ENCODE results near the gene LILRB3.
"Not testable (repeated sequence)": the region's sequence is repeated elsewhere in the genome, so short reads cannot be mapped to it uniquely, and the experiment has no call there.

The LILRB3 gene

GRCh38 chr19:54222474-54223276 lies at the start of gene LILRB3:
TSS of gene LILRB3 (minus strand) at chr19:54223007. CDS start at chr19:54222976, 31 bp downstream.
- DNase-seq (ENCODE audit: low read depth) = not testable (repeated sequence)

GRCh38 chr19:54272181-54272580 lies 49.4 kb upstream of the LILRB3 start:
- not testable (repeated sequence) for DNase-seq (ENCODE audit: low read depth)

- not testable (repeated sequence) for DNase-seq (ENCODE audit: low read depth)
Measured at GRCh38 chr19:54271587-54271986, 48.8 kb upstream of the LILRB3 start.

- DNase-seq (ENCODE audit: low read depth) = no peak
Measured at GRCh38 chr19:54271106-54271505, 48.3 kb upstream of the LILRB3 start.

- DNase-seq (ENCODE audit: low read depth) = no peak
Measured at GRCh38 chr19:54268936-54269335, 46.1 kb upstream of the LILRB3 start.

DNA sequence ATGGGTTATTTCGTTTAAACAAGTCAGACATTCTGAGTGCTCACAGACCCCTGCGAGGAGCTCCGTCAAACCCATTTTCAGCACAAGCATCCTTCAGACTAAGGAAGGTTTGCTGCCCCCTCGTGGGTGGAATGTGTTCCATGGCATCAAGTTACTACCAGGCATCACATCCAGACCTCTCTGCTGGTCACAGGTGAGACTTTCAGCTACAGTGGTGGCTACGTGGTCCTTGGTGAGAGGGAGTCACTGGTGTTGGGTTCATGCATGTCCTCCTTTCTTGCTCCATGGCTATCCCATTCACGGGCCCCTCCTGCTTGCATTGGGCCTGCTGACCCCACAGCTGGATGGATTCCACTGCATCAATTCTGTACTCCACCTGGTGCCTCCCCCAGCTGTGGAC lies 43.3 kb upstream of the LILRB3 start:
- DNase-seq (ENCODE audit: low read depth) = peak; percentile 61

DNA sequence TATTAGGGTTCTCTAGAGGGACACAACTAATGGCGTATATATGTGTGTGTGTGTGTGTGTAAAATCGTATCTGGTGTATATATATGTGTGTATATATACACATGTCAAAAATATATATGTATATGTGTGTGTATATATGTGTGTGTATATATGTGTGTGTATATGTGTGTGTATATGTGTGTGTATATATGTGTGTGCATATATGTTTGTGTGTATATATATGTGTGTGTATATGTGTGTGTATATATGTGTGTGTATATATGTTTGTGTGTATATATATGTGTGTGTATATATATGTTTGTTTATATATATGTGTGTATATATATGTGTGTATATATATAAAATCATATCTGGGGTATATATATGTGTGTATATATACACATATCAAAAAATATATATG lies 39.7 kb upstream of the LILRB3 start:
- DNase-seq (ENCODE audit: low read depth) = no peak

- DNase-seq (ENCODE audit: low read depth) = no peak
Measured at GRCh38 chr19:54262066-54262465, 39.3 kb upstream of the LILRB3 start.

DNA sequence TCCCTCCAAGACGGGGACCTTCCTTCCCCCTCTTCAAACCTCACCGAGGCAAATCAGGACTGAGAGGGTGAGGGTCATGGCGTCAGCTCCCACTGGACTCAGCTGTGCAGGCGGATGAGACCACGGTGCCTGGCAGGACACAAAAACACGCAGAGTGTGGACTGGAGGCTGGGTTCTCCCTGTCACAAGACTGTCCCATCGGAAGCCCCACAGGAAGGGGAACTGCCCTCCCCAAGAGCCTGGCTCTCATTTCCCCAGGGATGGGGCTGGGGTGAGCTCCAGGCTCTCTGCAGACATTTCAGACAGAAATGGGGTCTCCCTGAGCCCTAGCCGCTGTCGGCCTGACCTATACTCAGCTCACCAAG lies 34.3 kb upstream of the LILRB3 start, which contains the start of gene LILRB5:
TSS of gene LILRB5 (minus strand) at position 158 of the 365 bp plus-strand sequence. CDS start at position 78, 80 bp downstream.
- DNase-seq (ENCODE audit: low read depth) = no peak

GRCh38 chr19:54256250-54257115 lies 33.7 kb upstream of the LILRB3 start:
- DNase-seq (ENCODE audit: low read depth) = no peak

- DNase-seq (ENCODE audit: low read depth) = no peak
Measured at GRCh38 chr19:54255105-54255775, 32.4 kb upstream of the LILRB3 start.

DNA sequence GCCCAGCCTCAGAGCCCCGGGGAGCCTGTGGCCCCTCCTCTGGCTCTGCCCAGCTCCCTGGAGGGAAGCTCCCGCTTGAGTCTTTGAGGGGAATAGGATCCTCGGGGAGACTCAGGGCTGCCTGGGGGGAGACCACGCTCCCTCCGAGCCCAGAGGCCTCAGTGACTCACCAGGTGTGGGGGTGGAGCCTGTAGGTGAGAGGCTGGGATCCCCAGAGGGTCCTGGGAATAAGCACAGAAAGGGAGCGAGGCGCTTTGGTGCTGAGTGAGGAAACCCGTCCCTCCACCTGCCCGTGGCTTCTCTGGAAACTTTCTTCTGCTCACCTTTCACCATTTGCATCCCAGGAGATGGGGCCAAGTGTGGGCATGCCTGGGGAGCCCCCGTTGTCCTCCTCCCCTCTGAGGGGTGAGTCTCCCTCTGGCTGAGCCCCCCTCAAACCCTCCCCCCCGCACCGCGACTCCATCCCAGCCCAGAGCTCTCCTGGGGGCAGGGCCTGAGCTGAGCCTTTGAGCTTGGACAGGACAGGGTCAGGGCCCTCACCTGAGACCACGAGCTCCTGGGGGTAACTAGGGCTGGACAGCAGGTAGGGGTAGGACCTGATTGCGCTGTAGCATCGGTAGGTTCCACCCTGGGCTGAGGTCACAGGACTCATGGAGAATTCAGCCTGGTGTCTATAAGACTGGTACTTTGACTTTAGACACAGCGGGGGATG lies 31.5 kb upstream of the LILRB3 start:
- no peak for DNase-seq (ENCODE audit: low read depth)

- no peak for DNase-seq (ENCODE audit: low read depth)
Measured at GRCh38 chr19:54253331-54254194, 30.8 kb upstream of the LILRB3 start.

GRCh38 chr19:54252845-54253244 lies 30.0 kb upstream of the LILRB3 start:
- no peak for DNase-seq (ENCODE audit: low read depth)

GRCh38 chr19:54252243-54252642 lies 29.4 kb upstream of the LILRB3 start:
- DNase-seq (ENCODE audit: low read depth) = no peak

- DNase-seq (ENCODE audit: low read depth) = no peak
Measured at GRCh38 chr19:54248016-54248601, 25.3 kb upstream of the LILRB3 start.

DNA sequence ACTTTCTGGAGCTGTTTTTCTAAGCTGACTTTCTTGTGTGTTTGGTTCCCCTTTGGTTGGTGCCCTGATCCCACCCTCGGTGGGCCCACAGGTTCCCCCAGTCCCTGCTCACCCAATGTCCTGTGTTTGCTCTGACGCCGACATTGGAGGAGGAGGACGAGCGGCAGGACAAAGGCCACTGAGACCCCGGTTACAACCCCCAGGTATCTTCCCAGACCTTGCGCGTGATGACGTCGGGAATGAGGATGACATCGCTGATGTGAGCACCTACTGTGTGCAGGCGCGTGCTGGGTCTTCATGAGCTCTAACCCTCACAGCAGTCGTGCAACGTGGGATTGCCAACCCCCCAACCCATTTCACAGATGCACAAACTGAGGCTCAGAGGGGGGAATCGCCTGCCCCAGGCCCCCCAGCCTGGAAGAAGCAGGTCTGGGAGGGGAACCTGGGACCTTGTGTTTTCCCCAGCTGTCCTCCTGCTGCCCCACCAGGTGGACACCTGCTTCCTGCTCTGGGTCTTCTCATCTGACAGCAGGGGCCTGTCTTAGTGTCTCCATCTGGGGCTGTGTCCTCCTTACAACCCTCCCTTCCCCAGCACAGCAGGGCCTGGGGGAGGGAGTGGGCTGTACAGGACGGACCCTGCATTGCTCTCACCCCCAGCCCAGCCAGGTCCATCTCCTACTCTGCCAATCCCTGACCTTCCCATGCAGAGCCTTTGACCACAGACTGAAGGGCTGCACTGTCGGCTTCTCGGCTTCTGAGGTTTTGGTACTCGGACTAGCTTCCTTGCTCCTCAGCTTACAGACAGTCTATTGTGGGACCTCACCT lies 24.5 kb upstream of the LILRB3 start:
- DNase-seq (ENCODE audit: low read depth) = no peak

- no peak for DNase-seq (ENCODE audit: low read depth)
Measured at GRCh38 chr19:54245936-54246335, 23.1 kb upstream of the LILRB3 start.

DNA sequence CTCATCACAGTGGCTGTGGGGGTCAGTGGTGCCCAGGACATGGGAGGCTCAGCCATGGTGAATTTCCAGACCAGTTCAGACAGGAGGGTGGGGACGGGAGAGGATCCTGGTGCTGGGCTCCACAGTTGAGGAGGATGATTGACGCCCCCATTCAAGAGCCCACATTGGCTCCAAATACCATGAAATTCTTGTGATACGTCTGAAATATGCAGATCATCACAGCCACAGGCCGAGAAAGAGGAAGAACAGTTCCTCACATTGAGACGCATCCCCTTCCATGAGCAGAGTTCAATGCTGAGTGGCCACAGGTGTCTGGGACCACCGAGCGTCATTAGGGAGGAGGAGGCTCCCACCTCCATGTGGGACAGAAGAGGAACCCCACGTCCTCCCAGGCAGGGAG lies 21.0 kb upstream of the LILRB3 start:
- DNase-seq (ENCODE audit: low read depth) = not testable (repeated sequence)

Measured in activated T-cell treated with anti-CD3 and anti-CD28 coated beads for 1 hour (primary cell).